ENCODE results near the gene CEP128. TPM values are rescaled to one million over a fixed set of nuclear protein-coding genes. Genes with fewer than 3 reads are reported as not detected.

The CEP128 gene
- polyA plus RNA-seq, 1 donor (not counting 4 experiments of a cell fraction or from before 2014, with no cell fraction given): 2.6 TPM

DNA sequence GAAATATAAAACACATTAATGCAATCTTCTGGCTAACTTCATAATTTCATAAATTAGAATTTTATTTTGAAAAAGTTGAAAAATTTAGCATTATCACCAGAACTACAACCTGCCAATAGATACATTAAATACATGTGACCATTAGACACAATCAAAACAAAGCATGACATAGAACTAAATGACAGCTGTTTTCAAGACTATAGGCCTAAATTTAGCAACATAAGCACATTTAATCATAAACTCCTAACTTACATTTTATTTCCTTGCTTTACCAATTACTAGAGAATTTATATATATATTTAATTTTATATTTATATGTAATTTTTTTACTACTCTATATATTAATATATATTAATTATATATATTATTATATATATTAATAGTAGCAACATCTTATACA, 165.4 kb downstream of the CEP128 start:
- no peaks in the 10 kb centered on the region for H3K9me1 ChIP-seq (ENCODE audit: control insufficient read depth, extremely low read depth, insufficient read depth, low read length)
- H3K79me2 ChIP-seq (ENCODE audit: control insufficient read depth, insufficient read depth, low read length): no peaks in the 10 kb centered on the region
- H3K9ac ChIP-seq (ENCODE audit: control insufficient read depth, extremely low read depth, insufficient read depth, low read length): no peak overlapping the region
- no peak overlapping the region for H3K4me3 ChIP-seq (ENCODE audit: control insufficient read depth in 2 of 3, extremely low read depth in 1 of 3, insufficient read depth in 2 of 3, low read depth in 1 of 3, low read length in 3 of 3)
- no peak overlapping the region for H3K4me2 ChIP-seq (ENCODE audit: control insufficient read depth, extremely low read depth, insufficient read depth, low read depth, low read length)
- TF ChIP-seq EZH2 (IDR thresholded peaks at IDR 0.05; ENCODE audit: low read length): no peak
- TF ChIP-seq, protein P1, sequence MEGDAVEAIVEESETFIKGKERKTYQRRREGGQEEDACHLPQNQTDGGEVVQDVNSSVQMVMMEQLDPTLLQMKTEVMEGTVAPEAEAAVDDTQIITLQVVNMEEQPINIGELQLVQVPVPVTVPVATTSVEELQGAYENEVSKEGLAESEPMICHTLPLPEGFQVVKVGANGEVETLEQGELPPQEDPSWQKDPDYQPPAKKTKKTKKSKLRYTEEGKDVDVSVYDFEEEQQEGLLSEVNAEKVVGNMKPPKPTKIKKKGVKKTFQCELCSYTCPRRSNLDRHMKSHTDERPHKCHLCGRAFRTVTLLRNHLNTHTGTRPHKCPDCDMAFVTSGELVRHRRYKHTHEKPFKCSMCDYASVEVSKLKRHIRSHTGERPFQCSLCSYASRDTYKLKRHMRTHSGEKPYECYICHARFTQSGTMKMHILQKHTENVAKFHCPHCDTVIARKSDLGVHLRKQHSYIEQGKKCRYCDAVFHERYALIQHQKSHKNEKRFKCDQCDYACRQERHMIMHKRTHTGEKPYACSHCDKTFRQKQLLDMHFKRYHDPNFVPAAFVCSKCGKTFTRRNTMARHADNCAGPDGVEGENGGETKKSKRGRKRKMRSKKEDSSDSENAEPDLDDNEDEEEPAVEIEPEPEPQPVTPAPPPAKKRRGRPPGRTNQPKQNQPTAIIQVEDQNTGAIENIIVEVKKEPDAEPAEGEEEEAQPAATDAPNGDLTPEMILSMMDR (optimal IDR thresholded peaks at IDR 0.05 in 1 of 3, IDR thresholded peaks at IDR 0.05 in 1 of 3, conservative IDR thresholded peaks at IDR 0.05 in 1 of 3; ENCODE audit: extremely low read depth in 1 of 3, insufficient read depth in 2 of 3, low read length in 3 of 3): no peak
- peaks cover 1 to 6% of the 10 kb centered on the region in 2 experiments for H3K36me3 ChIP-seq (ENCODE audit: control insufficient read depth in 2 of 2, extremely low read depth in 1 of 2, insufficient read depth in 2 of 2, low read length in 2 of 2)
- no peaks in the 10 kb centered on the region for H3K4me1 ChIP-seq (ENCODE audit: control insufficient read depth, extremely low read depth, insufficient read depth, low read length)
- H3K27me3 ChIP-seq (ENCODE audit: control insufficient read depth, extremely low read depth, insufficient read depth, low read length): no peaks in the 10 kb centered on the region
- dilution Hi-C loops (cut with MboI; ENCODE audit: extremely low pct_ligation_motif_present, low sequenced_read_pairs): no loop called here
- no peaks in the 10 kb centered on the region for H4K20me1 ChIP-seq (ENCODE audit: control insufficient read depth, extremely low read depth, insufficient read depth, low read length)
- no peaks in the 10 kb centered on the region for H3K9me3 ChIP-seq (ENCODE audit: control insufficient read depth, low read depth, low read length)
- H3K27ac ChIP-seq (ENCODE audit: control insufficient read depth, insufficient read depth, low read length): no peak overlapping the region
- DNase-seq (ENCODE audit: low read depth, low spot score) (no peak), FAIRE-seq (no peak)
- no peak overlapping the region for H2AFZ ChIP-seq (ENCODE audit: control insufficient read depth, low read length)

DNA sequence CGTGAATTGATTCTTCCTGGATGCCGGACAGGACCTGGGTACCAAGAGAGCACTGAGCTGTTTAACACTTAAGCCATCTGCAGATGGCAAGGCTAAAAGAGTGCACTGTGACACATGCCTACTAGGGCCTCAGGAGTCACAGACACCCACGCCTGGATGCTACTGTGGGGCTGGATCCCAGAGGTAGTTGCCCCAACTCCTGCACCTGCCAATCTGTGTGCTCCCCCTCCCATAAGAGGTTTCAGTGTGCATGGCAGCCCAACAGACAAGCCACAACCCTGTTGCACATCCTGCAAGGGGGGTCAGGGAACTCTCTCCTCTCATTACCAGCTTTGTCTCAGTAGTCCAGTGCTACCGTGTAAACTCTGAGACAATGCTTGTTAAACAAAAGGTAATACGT, 169.0 kb downstream of the CEP128 start:
- FAIRE-seq (no peak), DNase-seq (ENCODE audit: low read depth, low spot score) (no peak)
- Histone ChIP-seq H2AFZ (ENCODE audit: control insufficient read depth, low read length) (no peak overlapping the region), H3K4me3 (ENCODE audit: control insufficient read depth in 2 of 3, extremely low read depth in 1 of 3, insufficient read depth in 2 of 3, low read depth in 1 of 3, low read length in 3 of 3) (no peak overlapping the region), H3K9me3 (ENCODE audit: control insufficient read depth, low read depth, low read length) (no peaks in the 10 kb centered on the region), H3K27me3 (ENCODE audit: control insufficient read depth, extremely low read depth, insufficient read depth, low read length) (no peaks in the 10 kb centered on the region), H3K9ac (ENCODE audit: control insufficient read depth, extremely low read depth, insufficient read depth, low read length) (no peak overlapping the region), H3K9me1 (ENCODE audit: control insufficient read depth, extremely low read depth, insufficient read depth, low read length) (no peaks in the 10 kb centered on the region), H3K36me3 (ENCODE audit: control insufficient read depth in 2 of 2, extremely low read depth in 1 of 2, insufficient read depth in 2 of 2, low read length in 2 of 2) (peaks cover 1 to 6% of the 10 kb centered on the region in 2 experiments), H3K4me1 (ENCODE audit: control insufficient read depth, extremely low read depth, insufficient read depth, low read length) (peaks cover 20% of the 10 kb centered on the region), H3K79me2 (ENCODE audit: control insufficient read depth, insufficient read depth, low read length) (no peaks in the 10 kb centered on the region), H3K4me2 (ENCODE audit: control insufficient read depth, extremely low read depth, insufficient read depth, low read depth, low read length) (no peak overlapping the region), H4K20me1 (ENCODE audit: control insufficient read depth, extremely low read depth, insufficient read depth, low read length) (no peaks in the 10 kb centered on the region), H3K27ac (ENCODE audit: control insufficient read depth, insufficient read depth, low read length) (no peak overlapping the region)
- TF ChIP-seq, protein P1 (optimal IDR thresholded peaks at IDR 0.05 in 1 of 3, IDR thresholded peaks at IDR 0.05 in 1 of 3, conservative IDR thresholded peaks at IDR 0.05 in 1 of 3; ENCODE audit: extremely low read depth in 1 of 3, insufficient read depth in 2 of 3, low read length in 3 of 3): no peak
- TF ChIP-seq EZH2 (IDR thresholded peaks at IDR 0.05; ENCODE audit: low read length): no peak
- dilution Hi-C loops (cut with MboI; ENCODE audit: extremely low pct_ligation_motif_present, low sequenced_read_pairs): no loop called here
